ENCODE data around the gene YTHDC1. TPM values are rescaled to one million over a fixed set of nuclear protein-coding genes. Genes with fewer than 3 reads are reported as not detected.

The YTHDC1 gene
- total RNA-seq, 1 experiment from 2014 or later: 44.5 TPM

DNA sequence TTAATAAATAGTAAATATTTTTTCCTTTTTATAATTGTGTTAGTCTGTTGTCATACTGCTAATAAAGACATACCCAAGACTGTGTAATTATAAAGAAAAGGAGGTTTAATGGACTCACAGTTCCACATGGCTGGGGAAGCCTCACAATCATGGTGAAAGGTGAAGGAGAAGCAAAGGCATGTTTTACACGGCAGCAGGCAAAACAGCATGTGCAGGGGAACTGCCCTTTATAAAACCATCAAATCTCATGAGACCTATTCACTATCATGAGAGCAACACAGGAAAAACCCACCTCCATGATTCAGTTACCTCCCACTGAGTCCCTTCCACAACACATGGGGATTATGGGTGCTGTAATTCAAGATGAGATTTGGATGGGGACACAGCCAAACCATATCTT lies 58.6 kb downstream of the YTHDC1 start:
- CTCF ChIA-PET: no interaction called here
- no TSS peak for BruUV-seq (replicated peaks)
- in situ Hi-C loops (cut with HindIII; ENCODE audit: low pct_unique_long_range_greater_than_20kb, low sequenced_read_pairs) (no loop called here), intact Hi-C loops (cut with micrococcal nuclease; ENCODE audit: unreplicated experiment) (no loop called here)
- ATAC-seq (no peak), DNase-seq (ENCODE audit: low read depth, low spot score) (no peak)
- no peak overlapping the region for H3K27ac ChIP-seq (ENCODE audit: low read length)
- TF ChIP-seq TCF7L2 (IDR thresholded peaks at IDR 0.05; ENCODE audit: low read depth, low read length) (no peak), POLR2AphosphoS5 (IDR thresholded peaks at IDR 0.05; ENCODE audit: low read depth, low read length) (no peak), SIN3A (IDR thresholded peaks at IDR 0.05; ENCODE audit: borderline replicate concordance, insufficient read depth, low read depth, low read length) (no peak)
- TF ChIP-seq, protein P1, sequence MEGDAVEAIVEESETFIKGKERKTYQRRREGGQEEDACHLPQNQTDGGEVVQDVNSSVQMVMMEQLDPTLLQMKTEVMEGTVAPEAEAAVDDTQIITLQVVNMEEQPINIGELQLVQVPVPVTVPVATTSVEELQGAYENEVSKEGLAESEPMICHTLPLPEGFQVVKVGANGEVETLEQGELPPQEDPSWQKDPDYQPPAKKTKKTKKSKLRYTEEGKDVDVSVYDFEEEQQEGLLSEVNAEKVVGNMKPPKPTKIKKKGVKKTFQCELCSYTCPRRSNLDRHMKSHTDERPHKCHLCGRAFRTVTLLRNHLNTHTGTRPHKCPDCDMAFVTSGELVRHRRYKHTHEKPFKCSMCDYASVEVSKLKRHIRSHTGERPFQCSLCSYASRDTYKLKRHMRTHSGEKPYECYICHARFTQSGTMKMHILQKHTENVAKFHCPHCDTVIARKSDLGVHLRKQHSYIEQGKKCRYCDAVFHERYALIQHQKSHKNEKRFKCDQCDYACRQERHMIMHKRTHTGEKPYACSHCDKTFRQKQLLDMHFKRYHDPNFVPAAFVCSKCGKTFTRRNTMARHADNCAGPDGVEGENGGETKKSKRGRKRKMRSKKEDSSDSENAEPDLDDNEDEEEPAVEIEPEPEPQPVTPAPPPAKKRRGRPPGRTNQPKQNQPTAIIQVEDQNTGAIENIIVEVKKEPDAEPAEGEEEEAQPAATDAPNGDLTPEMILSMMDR (IDR thresholded peaks at IDR 0.05): no peak
- TF ChIP-seq, protein P2, sequence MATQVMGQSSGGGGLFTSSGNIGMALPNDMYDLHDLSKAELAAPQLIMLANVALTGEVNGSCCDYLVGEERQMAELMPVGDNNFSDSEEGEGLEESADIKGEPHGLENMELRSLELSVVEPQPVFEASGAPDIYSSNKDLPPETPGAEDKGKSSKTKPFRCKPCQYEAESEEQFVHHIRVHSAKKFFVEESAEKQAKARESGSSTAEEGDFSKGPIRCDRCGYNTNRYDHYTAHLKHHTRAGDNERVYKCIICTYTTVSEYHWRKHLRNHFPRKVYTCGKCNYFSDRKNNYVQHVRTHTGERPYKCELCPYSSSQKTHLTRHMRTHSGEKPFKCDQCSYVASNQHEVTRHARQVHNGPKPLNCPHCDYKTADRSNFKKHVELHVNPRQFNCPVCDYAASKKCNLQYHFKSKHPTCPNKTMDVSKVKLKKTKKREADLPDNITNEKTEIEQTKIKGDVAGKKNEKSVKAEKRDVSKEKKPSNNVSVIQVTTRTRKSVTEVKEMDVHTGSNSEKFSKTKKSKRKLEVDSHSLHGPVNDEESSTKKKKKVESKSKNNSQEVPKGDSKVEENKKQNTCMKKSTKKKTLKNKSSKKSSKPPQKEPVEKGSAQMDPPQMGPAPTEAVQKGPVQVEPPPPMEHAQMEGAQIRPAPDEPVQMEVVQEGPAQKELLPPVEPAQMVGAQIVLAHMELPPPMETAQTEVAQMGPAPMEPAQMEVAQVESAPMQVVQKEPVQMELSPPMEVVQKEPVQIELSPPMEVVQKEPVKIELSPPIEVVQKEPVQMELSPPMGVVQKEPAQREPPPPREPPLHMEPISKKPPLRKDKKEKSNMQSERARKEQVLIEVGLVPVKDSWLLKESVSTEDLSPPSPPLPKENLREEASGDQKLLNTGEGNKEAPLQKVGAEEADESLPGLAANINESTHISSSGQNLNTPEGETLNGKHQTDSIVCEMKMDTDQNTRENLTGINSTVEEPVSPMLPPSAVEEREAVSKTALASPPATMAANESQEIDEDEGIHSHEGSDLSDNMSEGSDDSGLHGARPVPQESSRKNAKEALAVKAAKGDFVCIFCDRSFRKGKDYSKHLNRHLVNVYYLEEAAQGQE (IDR thresholded peaks at IDR 0.05; ENCODE audit: insufficient read depth in 1 of 2, low read depth in 2 of 2, low read length in 1 of 2): no peak
- no peaks in the 10 kb centered on the region for H3K27me3 ChIP-seq (ENCODE audit: control insufficient read depth, insufficient read depth, low read length)
- H3K9me3 ChIP-seq (ENCODE audit: control insufficient read depth, insufficient read depth, low read depth, low read length): no peaks in the 10 kb centered on the region
- POLR2A ChIA-PET: no interaction called here
- no peaks in the 10 kb centered on the region for H3K36me3 ChIP-seq (ENCODE audit: control insufficient read depth, insufficient read depth, low read length)
- H3K4me3 ChIP-seq (ENCODE audit: low read depth in 2 of 2, low read length in 2 of 2): no peak overlapping the region
- H3K4me1 ChIP-seq (ENCODE audit: control insufficient read depth, insufficient read depth, low read length): no peaks in the 10 kb centered on the region

DNA sequence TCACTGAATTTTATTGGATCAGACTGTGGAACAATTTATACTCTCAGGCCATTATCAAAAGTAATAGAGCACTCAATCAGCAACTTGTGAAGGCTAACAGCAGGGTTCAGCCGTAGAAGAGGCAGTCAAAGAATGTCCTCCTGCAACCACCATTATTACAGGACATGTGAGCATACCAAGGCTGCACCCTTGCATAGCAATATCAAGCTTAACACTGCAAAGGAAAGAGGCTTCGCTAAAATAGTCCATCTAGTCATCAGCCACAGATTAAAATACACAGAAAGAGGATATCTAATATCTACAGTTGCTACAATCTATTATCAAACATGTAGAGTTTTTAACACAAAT lies 61.5 kb downstream of the YTHDC1 start:
- in situ Hi-C loops (cut with HindIII; ENCODE audit: low pct_unique_long_range_greater_than_20kb, low sequenced_read_pairs) (no loop called here), intact Hi-C loops (cut with micrococcal nuclease; ENCODE audit: unreplicated experiment) (no loop called here)
- CTCF ChIA-PET: no interaction called here
- TF ChIP-seq, protein P1 (IDR thresholded peaks at IDR 0.05): no peak
- no peak for TF ChIP-seq SIN3A (IDR thresholded peaks at IDR 0.05; ENCODE audit: borderline replicate concordance, insufficient read depth, low read depth, low read length)
- TF ChIP-seq POLR2AphosphoS5 (IDR thresholded peaks at IDR 0.05; ENCODE audit: low read depth, low read length): no peak
- TF ChIP-seq TCF7L2 (IDR thresholded peaks at IDR 0.05; ENCODE audit: low read depth, low read length): no peak
- TF ChIP-seq, protein P2 (IDR thresholded peaks at IDR 0.05; ENCODE audit: insufficient read depth in 1 of 2, low read depth in 2 of 2, low read length in 1 of 2): no peak
- no TSS peak for BruUV-seq (replicated peaks)
- no peaks in the 10 kb centered on the region for H3K4me1 ChIP-seq (ENCODE audit: control insufficient read depth, insufficient read depth, low read length)
- H3K27me3 ChIP-seq (ENCODE audit: control insufficient read depth, insufficient read depth, low read length): no peaks in the 10 kb centered on the region
- no peak overlapping the region for H3K4me3 ChIP-seq (ENCODE audit: low read depth in 2 of 2, low read length in 2 of 2)
- DNase-seq (ENCODE audit: low read depth, low spot score): no peak
- H3K9me3 ChIP-seq (ENCODE audit: control insufficient read depth, insufficient read depth, low read depth, low read length): no peaks in the 10 kb centered on the region
- H3K27ac ChIP-seq (ENCODE audit: low read length): no peak overlapping the region
- ATAC-seq: no peak
- POLR2A ChIA-PET: no interaction called here
- no peaks in the 10 kb centered on the region for H3K36me3 ChIP-seq (ENCODE audit: control insufficient read depth, insufficient read depth, low read length)

Data from Panc1 (cell line).